GM23338 (cell line): Measurements from ENCODE around the gene GRIN2A. TPM values are rescaled to one million over a fixed set of nuclear protein-coding genes. Genes with fewer than 3 reads are reported as not detected.

Experiments used
- ATAC-seq: fragments of 200-7000 bp; cut with Tn5 transposase; 3 replicates; pipeline ENCODE4 v1.9.1; 2020
- DNase-seq: peaks from one replicate; pipeline ENCODE4 v3.0.0-alpha.2; 2015; ENCODE audit warnings: low spot score
- H2AFZ ChIP-seq: fragments of 200-600 bp; sonication (generic); 2 replicates; pipeline ENCODE4 v1.8.0; 2016; ENCODE audit warnings: antibody characterized with exemption, mild to moderate bottlenecking, moderate library complexity
- H3F3A ChIP-seq: fragments of 200-600 bp; sonication (generic); replicated peaks from 2 replicates; pipeline ENCODE4 v1.8.0; 2017; ENCODE audit warnings: antibody characterized with exemption, mixed run types, low read depth
- H3K27ac ChIP-seq: fragments of 200-600 bp; sonication (generic); 2 replicates; pipeline ENCODE4 v1.6.1; 2016; ENCODE audit warnings: low read depth
- H3K27me3 ChIP-seq: fragments of 200-600 bp; sonication (generic); 2 replicates; pipeline ENCODE4 v1.8.0; 2016; ENCODE audit warnings: mild to moderate bottlenecking, mixed run types, moderate library complexity; ENCODE audit not compliant: insufficient read depth
- H3K36me3 ChIP-seq: fragments of 200-600 bp; sonication (generic); 2 replicates; pipeline ENCODE4 v1.8.0; 2016; ENCODE audit warnings: mild to moderate bottlenecking; ENCODE audit not compliant: insufficient read depth
- H3K4me1 ChIP-seq: fragments of 200-600 bp; sonication (generic); 2 replicates; pipeline ENCODE4 v1.8.0; 2016; ENCODE audit warnings: mild to moderate bottlenecking, moderate library complexity; ENCODE audit not compliant: insufficient read depth
- H3K4me2 ChIP-seq: fragments of 200-600 bp; sonication (generic); 2 replicates; pipeline ENCODE4 v1.7.1; 2017; ENCODE audit warnings: mixed run types
- H3K4me3 ChIP-seq: fragments of 200-600 bp; sonication (generic); 2 replicates; pipeline ENCODE4 v1.6.1; 2016; ENCODE audit warnings: mixed run types
- H3K79me2 ChIP-seq: fragments of 200-600 bp; sonication (generic); replicated peaks from 2 replicates; pipeline ENCODE4 v1.8.0; 2017; ENCODE audit warnings: mild to moderate bottlenecking; ENCODE audit not compliant: insufficient read depth
- H3K9me2 ChIP-seq: fragments of 200-600 bp; sonication (generic); 2 replicates; pipeline ENCODE4 v1.8.0; 2017; ENCODE audit not compliant: insufficient read depth
- H4K20me1 ChIP-seq: fragments of 200-600 bp; sonication (generic); replicated peaks from 2 replicates; pipeline ENCODE4 v1.8.0; 2017; ENCODE audit warnings: mild to moderate bottlenecking; ENCODE audit not compliant: insufficient read depth
- H3K27ac Mint-ChIP-seq: 2 replicates; pipeline ENCODE4 v1.8.0; 2020; ENCODE audit warnings: inconsistent platforms, mild to moderate bottlenecking, moderate library complexity, mixed read lengths
- H3K27me3 Mint-ChIP-seq: 3 replicates; pipeline ENCODE4 v1.8.0; 2022; ENCODE audit warnings: low read depth, mild to moderate bottlenecking, moderate library complexity, mixed read lengths, inconsistent platforms; ENCODE audit not compliant: insufficient read depth, poor library complexity
- H3K36me3 Mint-ChIP-seq: 3 replicates; pipeline ENCODE4 v1.8.0; 2021; ENCODE audit warnings: low read depth, mild to moderate bottlenecking, inconsistent platforms, moderate library complexity, mixed read lengths
- H3K4me1 Mint-ChIP-seq: 3 replicates; pipeline ENCODE4 v1.8.0; 2020; ENCODE audit warnings: mild to moderate bottlenecking, inconsistent platforms, mixed read lengths
- H3K4me3 Mint-ChIP-seq: 3 replicates; pipeline ENCODE4 v1.8.0; 2021; ENCODE audit warnings: moderate library complexity, mild to moderate bottlenecking, inconsistent platforms, mixed read lengths
- H3K9me3 Mint-ChIP-seq: 3 replicates; pipeline ENCODE4 v1.8.0; 2020; ENCODE audit warnings: moderate library complexity, mild to moderate bottlenecking, inconsistent platforms, mixed read lengths
- CREB1 ChIP-seq: fragments of 250-450 bp; sonication (Bioruptor Pico); IDR thresholded peaks from 2 replicates; pipeline ENCODE4 v1.5.0; 2020; ENCODE audit warnings: low read depth, mild to moderate bottlenecking, moderate library complexity
- EZH2 ChIP-seq: fragments of 200-600 bp; sonication (generic); IDR thresholded peaks from one replicate; pipeline ENCODE4 v1.8.0; 2017; ENCODE audit warnings: antibody characterized with exemption, mild to moderate bottlenecking, low read depth; ENCODE audit not compliant: unreplicated experiment
- EZH2phosphoT487 ChIP-seq: fragments of 200-600 bp; sonication (generic); IDR thresholded peaks from one replicate; pipeline ENCODE4 v1.8.1; 2018; ENCODE audit warnings: antibody characterized with exemption; ENCODE audit not compliant: unreplicated experiment
- JUNB ChIP-seq: IDR thresholded peaks from one replicate; pipeline ENCODE4 v1.6.1; 2016; ENCODE audit warnings: antibody characterized with exemption; ENCODE audit not compliant: unreplicated experiment
- POLR2AphosphoS5 ChIP-seq: IDR thresholded peaks from 2 replicates; pipeline ENCODE4 v1.6.1; 2016; ENCODE audit warnings: antibody characterized with exemption, low read depth
- STAT1 ChIP-seq: IDR thresholded peaks from one replicate; pipeline ENCODE4 v1.6.1; 2016; ENCODE audit warnings: antibody characterized with exemption; ENCODE audit not compliant: unreplicated experiment
- ZNF114 ChIP-seq: fragments of 250-450 bp; sonication (Bioruptor Pico); IDR thresholded peaks from 2 replicates; pipeline ENCODE4 v1.5.0; 2020; ENCODE audit warnings: mild to moderate bottlenecking, moderate library complexity
- polyA plus RNA-seq: library from polyadenylated mRNA; unstranded; fragments of >200 nt; fragmentation: Nextera tagmentation; extraction: Ambion mirVana; gene quantifications from 2 replicates; pipeline ENCODE4 v1.2.1, GENCODE V29; 2016
- total RNA-seq: library from RNA; depleted of rRNA; stranded (reverse); fragments of >200 nt; shearing (Covaris generic); gene quantifications from 2 replicates; pipeline ENCODE4 v1.2.3, GENCODE V29; 2014
- TF ChIP-seq, protein P1 (sequence below): IDR thresholded peaks from one replicate; pipeline ENCODE4 v1.6.1; 2018; ENCODE audit warnings: antibody characterized with exemption; ENCODE audit not compliant: unreplicated experiment
- TF ChIP-seq, protein P2 (sequence below): IDR thresholded peaks from 2 replicates; pipeline ENCODE4 v1.6.1; 2016; ENCODE audit warnings: antibody characterized with exemption
- TF ChIP-seq, protein P3 (sequence below): fragments of 250-450 bp; sonication (Bioruptor Pico); IDR thresholded peaks from 2 replicates; pipeline ENCODE4 v1.5.0; 2020; ENCODE audit warnings: mild to moderate bottlenecking, moderate library complexity

The GRIN2A gene
- total and polyA plus RNA-seq, 2 experiments from 2014 or later, result 0.89 to 5.1 TPM

DNA sequence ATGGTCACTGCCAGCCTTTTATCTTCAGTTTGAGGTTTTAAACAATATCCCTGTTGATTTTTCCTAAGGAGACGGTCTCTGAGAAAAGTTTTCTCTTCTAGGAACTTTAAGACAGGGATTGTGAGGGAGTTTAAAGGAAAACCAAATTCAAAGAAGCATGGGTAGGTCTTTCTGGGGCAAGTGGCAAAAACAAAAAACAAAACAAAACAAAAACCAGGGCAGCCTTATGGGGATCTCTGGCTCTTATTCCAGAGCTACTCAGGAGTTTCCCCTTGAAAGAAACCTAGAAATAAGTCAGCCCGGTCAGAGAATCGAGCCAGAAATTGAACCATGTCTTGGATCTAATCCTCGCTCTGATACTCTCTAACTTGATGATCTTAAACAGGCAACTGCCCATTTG lies 424.5 kb downstream of the GRIN2A start (continued):
- TF ChIP-seq, protein P1, sequence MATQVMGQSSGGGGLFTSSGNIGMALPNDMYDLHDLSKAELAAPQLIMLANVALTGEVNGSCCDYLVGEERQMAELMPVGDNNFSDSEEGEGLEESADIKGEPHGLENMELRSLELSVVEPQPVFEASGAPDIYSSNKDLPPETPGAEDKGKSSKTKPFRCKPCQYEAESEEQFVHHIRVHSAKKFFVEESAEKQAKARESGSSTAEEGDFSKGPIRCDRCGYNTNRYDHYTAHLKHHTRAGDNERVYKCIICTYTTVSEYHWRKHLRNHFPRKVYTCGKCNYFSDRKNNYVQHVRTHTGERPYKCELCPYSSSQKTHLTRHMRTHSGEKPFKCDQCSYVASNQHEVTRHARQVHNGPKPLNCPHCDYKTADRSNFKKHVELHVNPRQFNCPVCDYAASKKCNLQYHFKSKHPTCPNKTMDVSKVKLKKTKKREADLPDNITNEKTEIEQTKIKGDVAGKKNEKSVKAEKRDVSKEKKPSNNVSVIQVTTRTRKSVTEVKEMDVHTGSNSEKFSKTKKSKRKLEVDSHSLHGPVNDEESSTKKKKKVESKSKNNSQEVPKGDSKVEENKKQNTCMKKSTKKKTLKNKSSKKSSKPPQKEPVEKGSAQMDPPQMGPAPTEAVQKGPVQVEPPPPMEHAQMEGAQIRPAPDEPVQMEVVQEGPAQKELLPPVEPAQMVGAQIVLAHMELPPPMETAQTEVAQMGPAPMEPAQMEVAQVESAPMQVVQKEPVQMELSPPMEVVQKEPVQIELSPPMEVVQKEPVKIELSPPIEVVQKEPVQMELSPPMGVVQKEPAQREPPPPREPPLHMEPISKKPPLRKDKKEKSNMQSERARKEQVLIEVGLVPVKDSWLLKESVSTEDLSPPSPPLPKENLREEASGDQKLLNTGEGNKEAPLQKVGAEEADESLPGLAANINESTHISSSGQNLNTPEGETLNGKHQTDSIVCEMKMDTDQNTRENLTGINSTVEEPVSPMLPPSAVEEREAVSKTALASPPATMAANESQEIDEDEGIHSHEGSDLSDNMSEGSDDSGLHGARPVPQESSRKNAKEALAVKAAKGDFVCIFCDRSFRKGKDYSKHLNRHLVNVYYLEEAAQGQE, result no peak
- TF ChIP-seq ZNF114, result no peak
- TF ChIP-seq, protein P2, sequence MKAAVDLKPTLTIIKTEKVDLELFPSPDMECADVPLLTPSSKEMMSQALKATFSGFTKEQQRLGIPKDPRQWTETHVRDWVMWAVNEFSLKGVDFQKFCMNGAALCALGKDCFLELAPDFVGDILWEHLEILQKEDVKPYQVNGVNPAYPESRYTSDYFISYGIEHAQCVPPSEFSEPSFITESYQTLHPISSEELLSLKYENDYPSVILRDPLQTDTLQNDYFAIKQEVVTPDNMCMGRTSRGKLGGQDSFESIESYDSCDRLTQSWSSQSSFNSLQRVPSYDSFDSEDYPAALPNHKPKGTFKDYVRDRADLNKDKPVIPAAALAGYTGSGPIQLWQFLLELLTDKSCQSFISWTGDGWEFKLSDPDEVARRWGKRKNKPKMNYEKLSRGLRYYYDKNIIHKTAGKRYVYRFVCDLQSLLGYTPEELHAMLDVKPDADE, result no peak

DNA sequence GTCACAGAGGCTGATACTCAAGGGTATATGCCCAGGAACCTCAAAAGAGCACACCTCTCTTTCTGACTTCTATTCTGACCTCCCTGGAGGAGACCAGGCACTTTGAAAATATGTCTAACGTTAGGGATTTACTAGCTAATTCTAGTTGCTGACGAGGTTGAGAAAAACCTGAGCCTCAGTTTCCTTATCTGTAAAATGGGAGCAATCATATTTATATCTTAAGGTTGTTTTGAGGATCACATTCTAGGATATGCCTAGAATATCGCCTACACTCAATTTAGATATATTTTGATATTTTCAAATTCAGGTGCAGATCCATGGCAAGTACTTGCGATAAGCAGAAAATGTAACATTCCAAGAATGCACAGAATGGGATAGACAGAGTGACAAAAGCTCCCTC lies 425.8 kb downstream of the GRIN2A start:
- no peak for ATAC-seq
- no peak overlapping the region for H3K27ac ChIP-seq
- no peak overlapping the region for H3K4me2 ChIP-seq
- H3K27me3 Mint-ChIP-seq, result peaks cover 5% of the 10 kb centered on the region
- no peak overlapping the region for H3K4me3 Mint-ChIP-seq
- H3K9me3 Mint-ChIP-seq, result no peaks in the 10 kb centered on the region
- no peaks in the 10 kb centered on the region for H3K36me3 Mint-ChIP-seq
- no peaks in the 10 kb centered on the region for H3K27me3 ChIP-seq
- no peaks in the 10 kb centered on the region for H3K79me2 ChIP-seq
- no peaks in the 10 kb centered on the region for H3K36me3 ChIP-seq
- peaks cover 24% of the 10 kb centered on the region for H3K4me1 ChIP-seq
- no peaks in the 10 kb centered on the region for H4K20me1 ChIP-seq
- no peak overlapping the region for H2AFZ ChIP-seq
- H3K27ac Mint-ChIP-seq, result no peak overlapping the region
- no peak overlapping the region for H3K4me3 ChIP-seq
- no peaks in the 10 kb centered on the region for H3F3A ChIP-seq
- no peak for DNase-seq
- peaks cover 21% of the 10 kb centered on the region for H3K4me1 Mint-ChIP-seq
- peaks cover 5% of the 10 kb centered on the region; the same call in 1 of the 2 replicates for H3K9me2 ChIP-seq
- no peak for TF ChIP-seq EZH2phosphoT487
- no peak for TF ChIP-seq EZH2
- TF ChIP-seq, protein P3, sequence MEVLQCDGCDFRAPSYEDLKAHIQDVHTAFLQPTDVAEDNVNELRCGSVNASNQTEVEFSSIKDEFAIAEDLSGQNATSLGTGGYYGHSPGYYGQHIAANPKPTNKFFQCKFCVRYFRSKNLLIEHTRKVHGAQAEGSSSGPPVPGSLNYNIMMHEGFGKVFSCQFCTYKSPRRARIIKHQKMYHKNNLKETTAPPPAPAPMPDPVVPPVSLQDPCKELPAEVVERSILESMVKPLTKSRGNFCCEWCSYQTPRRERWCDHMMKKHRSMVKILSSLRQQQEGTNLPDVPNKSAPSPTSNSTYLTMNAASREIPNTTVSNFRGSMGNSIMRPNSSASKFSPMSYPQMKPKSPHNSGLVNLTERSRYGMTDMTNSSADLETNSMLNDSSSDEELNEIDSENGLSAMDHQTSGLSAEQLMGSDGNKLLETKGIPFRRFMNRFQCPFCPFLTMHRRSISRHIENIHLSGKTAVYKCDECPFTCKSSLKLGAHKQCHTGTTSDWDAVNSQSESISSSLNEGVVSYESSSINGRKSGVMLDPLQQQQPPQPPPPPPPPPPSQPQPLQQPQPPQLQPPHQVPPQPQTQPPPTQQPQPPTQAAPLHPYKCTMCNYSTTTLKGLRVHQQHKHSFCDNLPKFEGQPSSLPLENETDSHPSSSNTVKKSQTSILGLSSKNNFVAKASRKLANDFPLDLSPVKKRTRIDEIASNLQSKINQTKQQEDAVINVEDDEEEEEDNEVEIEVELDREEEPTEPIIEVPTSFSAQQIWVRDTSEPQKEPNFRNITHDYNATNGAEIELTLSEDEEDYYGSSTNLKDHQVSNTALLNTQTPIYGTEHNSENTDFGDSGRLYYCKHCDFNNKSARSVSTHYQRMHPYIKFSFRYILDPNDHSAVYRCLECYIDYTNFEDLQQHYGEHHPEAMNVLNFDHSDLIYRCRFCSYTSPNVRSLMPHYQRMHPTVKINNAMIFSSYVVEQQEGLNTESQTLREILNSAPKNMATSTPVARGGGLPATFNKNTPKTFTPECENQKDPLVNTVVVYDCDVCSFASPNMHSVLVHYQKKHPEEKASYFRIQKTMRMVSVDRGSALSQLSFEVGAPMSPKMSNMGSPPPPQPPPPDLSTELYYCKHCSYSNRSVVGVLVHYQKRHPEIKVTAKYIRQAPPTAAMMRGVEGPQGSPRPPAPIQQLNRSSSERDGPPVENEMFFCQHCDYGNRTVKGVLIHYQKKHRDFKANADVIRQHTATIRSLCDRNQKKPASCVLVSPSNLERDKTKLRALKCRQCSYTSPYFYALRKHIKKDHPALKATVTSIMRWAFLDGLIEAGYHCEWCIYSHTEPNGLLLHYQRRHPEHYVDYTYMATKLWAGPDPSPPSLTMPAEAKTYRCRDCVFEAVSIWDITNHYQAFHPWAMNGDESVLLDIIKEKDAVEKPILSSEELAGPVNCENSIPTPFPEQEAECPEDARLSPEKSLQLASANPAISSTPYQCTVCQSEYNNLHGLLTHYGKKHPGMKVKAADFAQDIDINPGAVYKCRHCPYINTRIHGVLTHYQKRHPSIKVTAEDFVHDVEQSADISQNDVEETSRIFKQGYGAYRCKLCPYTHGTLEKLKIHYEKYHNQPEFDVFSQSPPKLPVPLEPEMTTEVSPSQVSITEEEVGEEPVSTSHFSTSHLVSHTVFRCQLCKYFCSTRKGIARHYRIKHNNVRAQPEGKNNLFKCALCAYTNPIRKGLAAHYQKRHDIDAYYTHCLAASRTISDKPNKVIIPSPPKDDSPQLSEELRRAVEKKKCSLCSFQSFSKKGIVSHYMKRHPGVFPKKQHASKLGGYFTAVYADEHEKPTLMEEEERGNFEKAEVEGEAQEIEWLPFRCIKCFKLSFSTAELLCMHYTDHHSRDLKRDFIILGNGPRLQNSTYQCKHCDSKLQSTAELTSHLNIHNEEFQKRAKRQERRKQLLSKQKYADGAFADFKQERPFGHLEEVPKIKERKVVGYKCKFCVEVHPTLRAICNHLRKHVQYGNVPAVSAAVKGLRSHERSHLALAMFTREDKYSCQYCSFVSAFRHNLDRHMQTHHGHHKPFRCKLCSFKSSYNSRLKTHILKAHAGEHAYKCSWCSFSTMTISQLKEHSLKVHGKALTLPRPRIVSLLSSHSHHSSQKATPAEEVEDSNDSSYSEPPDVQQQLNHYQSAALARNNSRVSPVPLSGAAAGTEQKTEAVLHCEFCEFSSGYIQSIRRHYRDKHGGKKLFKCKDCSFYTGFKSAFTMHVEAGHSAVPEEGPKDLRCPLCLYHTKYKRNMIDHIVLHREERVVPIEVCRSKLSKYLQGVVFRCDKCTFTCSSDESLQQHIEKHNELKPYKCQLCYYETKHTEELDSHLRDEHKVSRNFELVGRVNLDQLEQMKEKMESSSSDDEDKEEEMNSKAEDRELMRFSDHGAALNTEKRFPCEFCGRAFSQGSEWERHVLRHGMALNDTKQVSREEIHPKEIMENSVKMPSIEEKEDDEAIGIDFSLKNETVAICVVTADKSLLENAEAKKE (CRISPR knock-in tag), result no peak
- TF ChIP-seq, protein P2, result no peak
- TF ChIP-seq JUNB, result no peak
- no peak for TF ChIP-seq CREB1
- no peak for TF ChIP-seq POLR2AphosphoS5
- TF ChIP-seq STAT1, result no peak
